ENCODE measurements around the gene RXRB.
"Not testable (repeated sequence)": the region's sequence is repeated elsewhere in the genome, so short reads cannot be mapped to it uniquely, and the experiment has no call there.

RXRB gene

DNA sequence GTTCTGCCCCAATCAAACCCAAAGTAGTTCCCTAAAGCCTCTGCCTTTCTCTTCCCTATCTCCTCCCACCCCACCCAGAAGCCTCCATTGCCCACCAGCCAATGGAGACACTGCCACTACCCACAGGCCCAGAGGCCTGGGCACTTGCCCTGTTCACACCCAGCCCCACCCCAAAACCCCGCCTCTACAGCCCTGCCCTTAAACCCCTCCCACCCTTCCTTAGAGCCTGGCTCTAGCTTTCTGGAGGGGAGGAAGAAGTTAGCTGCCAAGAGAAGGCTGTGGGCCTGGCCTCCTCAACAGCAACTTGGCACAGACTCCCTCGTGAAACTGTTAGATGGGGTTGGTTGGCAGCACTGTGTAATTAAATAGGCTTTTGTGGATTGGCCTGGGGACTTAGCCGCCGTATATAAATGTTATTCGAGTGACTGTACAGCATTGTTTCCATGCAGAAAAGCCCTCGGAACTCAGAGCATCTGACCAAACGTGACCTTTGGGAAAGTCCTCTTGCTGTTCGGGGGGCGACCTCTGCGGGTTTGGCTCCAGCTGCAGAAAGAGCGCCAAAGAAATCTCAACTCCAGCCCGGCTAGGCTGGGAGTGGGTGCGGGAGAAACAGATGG is 39.6 kb downstream of the RXRB start:
- DNase-seq: no peak

DNA sequence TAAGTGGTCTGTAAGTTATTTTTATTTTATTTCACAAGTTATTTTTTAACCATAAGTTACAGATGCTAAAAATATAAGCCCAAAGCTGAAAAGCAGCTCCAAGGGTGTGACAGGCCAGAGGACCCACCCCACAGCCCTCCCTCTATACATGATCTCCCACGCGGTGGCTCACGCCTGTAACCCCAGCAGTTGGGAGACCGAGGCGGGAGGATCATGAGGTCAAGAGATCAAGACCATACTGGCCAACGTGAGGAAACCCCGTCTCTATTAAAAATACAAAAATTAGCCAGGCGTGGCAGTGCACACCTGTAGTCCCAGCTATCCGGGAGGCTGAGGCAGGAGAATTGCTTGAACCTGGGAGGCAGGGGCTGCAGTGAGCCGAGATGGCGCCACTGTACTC is 40.4 kb downstream of the RXRB start:
- DNase-seq: no peak

DNA sequence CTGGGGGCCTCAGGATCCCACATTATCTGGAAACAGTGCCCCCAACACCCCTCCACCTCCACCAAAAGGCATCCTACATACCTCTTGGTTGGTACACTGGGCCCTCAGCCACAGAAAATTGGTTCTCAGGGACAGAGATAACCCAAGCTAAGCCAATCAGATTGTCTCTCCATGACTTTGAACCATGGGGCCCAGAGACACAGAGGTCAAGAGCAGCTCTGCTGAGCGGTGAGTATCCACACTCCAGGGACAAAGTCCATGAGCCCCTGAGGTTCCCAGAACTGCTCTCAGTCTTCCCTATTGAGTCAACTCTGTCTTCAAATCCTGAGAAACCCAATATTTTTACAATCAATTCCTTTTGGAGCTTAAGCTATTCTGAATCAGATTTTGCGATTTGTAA is 43.5 kb downstream of the RXRB start:
- no peak for DNase-seq

DNA sequence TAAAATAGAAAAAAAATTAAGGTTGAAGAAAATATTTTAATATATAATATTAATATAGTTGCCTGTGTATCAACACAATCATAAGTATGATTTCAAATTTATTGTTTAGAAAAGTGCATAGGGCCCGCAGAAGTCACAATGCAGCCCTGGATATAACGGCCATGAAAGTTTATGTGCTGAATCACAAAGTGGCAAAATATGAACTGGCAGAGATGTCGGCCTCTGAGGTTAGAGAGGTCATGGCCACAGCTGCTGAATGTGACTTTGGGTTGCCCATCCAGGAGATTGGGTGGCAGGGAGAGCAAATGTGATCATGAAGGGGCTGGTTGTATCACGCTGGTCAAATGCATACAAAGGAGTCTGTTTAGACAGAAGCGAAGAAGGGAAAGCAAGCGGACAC is 43.9 kb downstream of the RXRB start:
- DNase-seq: no peak

DNA sequence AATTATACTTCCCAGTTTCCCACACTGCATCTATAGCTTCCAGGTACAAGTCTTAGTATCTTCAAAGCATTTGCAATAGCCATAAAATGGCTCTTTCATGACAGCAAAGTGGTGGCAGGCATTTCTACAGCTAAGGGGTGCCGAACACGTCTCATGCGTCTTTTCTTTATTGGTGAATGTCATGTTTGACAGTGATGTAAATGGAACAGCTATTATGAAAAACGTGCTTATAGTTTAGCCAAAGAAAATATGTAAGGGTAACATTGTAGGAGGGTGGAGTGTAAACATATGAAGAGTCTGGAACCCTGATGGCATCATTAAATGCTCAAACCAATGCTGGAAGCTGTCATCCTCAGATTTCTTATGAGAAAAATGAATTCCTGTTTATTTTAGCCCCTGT is 46.1 kb downstream of the RXRB start:
- no peak for DNase-seq

DNA sequence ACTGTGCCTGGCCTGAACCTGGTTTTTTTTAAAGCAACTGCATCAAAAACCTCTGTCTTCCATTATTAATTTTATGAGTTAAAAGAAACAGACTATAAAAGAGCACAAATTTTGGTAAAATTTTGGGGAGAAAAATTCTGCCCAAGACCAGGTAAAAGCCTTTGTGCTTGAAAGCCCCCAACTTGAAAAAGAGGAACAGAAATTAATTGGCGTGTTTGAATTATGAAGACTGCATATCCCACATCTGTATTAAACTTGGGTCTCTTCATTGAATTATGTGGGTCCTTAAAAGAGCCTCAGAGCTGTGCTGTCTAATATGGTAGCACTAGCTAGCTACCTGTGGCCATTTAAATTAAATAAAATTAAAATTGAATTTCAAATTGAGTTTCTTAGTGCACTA is 49.4 kb downstream of the RXRB start:
- DNase-seq: no peak

DNA sequence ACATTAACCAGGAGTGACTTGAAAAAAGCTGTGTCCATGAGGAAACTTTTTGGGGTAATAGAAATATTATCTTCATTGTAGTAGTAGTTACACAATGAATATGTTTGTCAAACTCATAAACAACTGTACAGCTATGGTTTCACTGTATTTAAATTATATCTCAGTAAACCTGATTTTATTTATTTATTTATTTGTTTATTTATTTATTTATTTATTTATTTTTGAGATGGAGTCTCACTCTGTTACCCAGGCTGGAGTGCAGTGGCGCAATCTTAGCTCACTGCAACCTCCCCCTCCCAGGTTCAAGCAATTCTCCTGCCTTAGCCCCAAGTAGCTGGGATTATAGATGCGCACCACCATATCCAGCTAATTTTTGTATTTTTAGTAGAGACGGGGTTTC is 49.9 kb downstream of the RXRB start:
- not testable (repeated sequence) for DNase-seq

DNA sequence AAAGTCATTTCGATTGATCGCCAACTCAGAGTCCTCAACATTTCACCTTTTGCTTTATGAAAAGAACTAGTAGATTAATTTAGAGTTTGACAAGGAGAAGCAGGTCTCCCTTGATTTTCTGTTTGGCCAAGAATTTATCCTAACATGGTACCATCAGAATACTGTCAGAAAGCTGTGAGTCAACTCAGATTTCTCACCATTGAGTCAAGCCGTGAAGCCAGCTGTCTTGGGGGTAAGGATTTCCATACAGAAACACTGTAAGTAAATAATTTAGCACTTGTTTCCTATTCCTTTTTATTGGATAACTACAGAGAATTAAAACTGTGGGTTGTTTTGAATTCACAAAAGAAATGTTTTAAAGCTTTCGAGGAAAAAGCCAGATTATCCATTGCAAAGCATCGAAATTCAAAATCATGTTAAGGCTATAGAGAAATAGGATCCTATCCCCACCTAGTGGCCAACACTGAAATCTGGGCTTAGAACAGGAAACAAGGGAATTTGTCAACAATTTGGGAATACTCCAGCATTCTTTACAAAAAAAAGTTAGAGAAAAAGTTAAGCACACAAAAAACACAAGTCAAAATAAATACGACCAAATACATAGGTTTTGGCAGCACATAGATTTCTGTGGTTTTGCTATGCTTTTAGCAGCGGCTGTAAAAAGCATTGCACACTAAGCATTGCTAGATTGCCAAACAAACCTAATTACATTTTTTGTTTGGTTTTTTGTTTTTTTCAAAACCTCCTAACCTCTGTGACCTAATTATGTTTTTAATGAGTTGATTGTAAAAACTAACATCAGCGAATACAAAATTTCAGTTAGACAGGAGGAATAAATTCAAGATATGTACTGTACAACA is 52.4 kb downstream of the RXRB start:
- no peak for DNase-seq

DNA sequence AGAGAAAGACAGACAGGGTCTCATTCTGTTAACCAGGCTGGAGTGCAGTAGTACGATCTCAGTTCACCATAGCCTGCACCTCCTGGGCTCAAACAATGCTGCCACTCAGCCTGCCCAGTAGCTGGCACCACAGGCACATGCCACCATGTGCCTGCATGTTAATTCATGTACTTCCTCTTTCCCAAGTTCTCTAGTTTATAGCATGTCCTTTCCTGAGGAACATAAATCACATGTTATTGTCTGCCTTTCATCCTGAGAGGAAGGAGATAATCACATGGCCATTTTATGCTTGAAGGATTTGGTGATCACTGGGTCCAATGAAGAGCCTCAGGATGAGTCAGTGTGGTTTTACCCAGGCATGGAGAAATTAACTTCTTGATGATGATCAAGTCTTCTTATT is 56.1 kb downstream of the RXRB start:
- no peak for DNase-seq
